Panc1 (cell line): ENCODE results near the gene TMEM201. TPM values are rescaled to one million over a fixed set of nuclear protein-coding genes. Genes with fewer than 3 reads are reported as not detected.

ENCODE experiments used
- ATAC-seq: fragments of 200-7000 bp; cut with Tn5 transposase; 2 replicates; pipeline ENCODE4 v1.9.1; 2020; ENCODE audit warnings: mild to moderate bottlenecking, moderate library complexity
- BruUV-seq: library from RNA; stranded (reverse); fragments of 400-500 nt; replicated peaks from 2 replicates; lab custom pipeline; 2021; lab: Mats Ljungman, UMichigan
- CTCF ChIA-PET: fragments of 300-600 bp; sonication (Branson Sonifier 250); formaldehyde crosslinking; loops from one replicate; lab custom pipeline; 2022; ENCODE audit warnings: antibody characterized with exemption; lab: Charles Lee
- POLR2A ChIA-PET: fragments of 300-600 bp; sonication (Branson Sonifier 250); formaldehyde crosslinking; loops from one replicate; lab custom pipeline; 2022; ENCODE audit warnings: antibody characterized with exemption; lab: Charles Lee
- DNase-seq: peaks from one replicate; pipeline ENCODE4 v3.0.0-alpha.2; 2010; ENCODE audit warnings: low read depth, low spot score
- H3K27ac ChIP-seq: 2 replicates; pipeline ENCODE4 v1.5.1; 2011; ENCODE audit warnings: mild to moderate bottlenecking, low read length, inconsistent platforms
- H3K27me3 ChIP-seq: fragments of 200-500 bp; sonication (Bioruptor generic); 2 replicates; pipeline ENCODE4 v1.6.0; 2014; ENCODE audit warnings: low read length, inconsistent platforms; ENCODE audit not compliant: control insufficient read depth, insufficient read depth
- H3K36me3 ChIP-seq: fragments of 200-500 bp; sonication (Bioruptor generic); 2 replicates; pipeline ENCODE4 v1.5.1; 2014; ENCODE audit warnings: inconsistent platforms, mild to moderate bottlenecking, low read length, moderate library complexity; ENCODE audit not compliant: control insufficient read depth, insufficient read depth
- H3K4me1 ChIP-seq: 2 replicates; pipeline ENCODE4 v1.5.1; 2011; ENCODE audit warnings: inconsistent platforms, mild to moderate bottlenecking, low read length, moderate library complexity; ENCODE audit not compliant: control insufficient read depth, insufficient read depth
- H3K4me3 ChIP-seq, 2 experiments: 2 replicates each; pipeline ENCODE4 v1.5.1; 2011 to 2012; ENCODE audit warnings: low read depth in 2 of 2, low read length in 2 of 2, mild to moderate bottlenecking in 2 of 2, inconsistent platforms in 1 of 2, moderate library complexity in 1 of 2
- H3K9me3 ChIP-seq: fragments of 200-500 bp; sonication (Bioruptor generic); 2 replicates; pipeline ENCODE4 v1.5.1; 2014; ENCODE audit warnings: low read depth, mild to moderate bottlenecking, inconsistent platforms, low read length, moderate library complexity; ENCODE audit not compliant: control insufficient read depth, insufficient read depth
- POLR2AphosphoS5 ChIP-seq: IDR thresholded peaks from 2 replicates; pipeline ENCODE4 v1.6.1; 2012; ENCODE audit warnings: mild to moderate bottlenecking, low read depth, low read length, moderate library complexity
- SIN3A ChIP-seq: IDR thresholded peaks from 2 replicates; pipeline ENCODE4 v1.6.1; 2012; ENCODE audit warnings: low read depth, mild to moderate bottlenecking, low read length, moderate library complexity, borderline replicate concordance; ENCODE audit not compliant: insufficient read depth
- TCF7L2 ChIP-seq: IDR thresholded peaks from 2 replicates; pipeline ENCODE4 v1.6.1; 2011; ENCODE audit warnings: mild to moderate bottlenecking, low read depth, low read length, inconsistent platforms
- in situ Hi-C: cut with HindIII; loops from 2 replicates; pipeline ENCODE4 v1.10.0; 2016; ENCODE audit warnings: low sequenced_read_pairs, low pct_unique_long_range_greater_than_20kb
- intact Hi-C: fragments of 100-400 bp; cut with micrococcal nuclease; formaldehyde crosslinking; loops from one replicate; pipeline ENCODE4 v1.10.0; 2022; ENCODE audit not compliant: unreplicated experiment
- total RNA-seq: library from RNA; stranded (reverse); gene quantifications from one replicate; pipeline ENCODE4 v1.2.1, GENCODE V29; 2021; ENCODE audit not compliant: unreplicated experiment
- TF ChIP-seq, protein P1 (sequence below): fragments of 450-650 bp; IDR thresholded peaks from 2 replicates; pipeline ENCODE4 v1.5.1; 2017; ENCODE audit warnings: mild to moderate bottlenecking
- TF ChIP-seq, protein P2 (sequence below), 2 experiments: IDR thresholded peaks; 2 replicates each; pipeline ENCODE4 v1.6.1; 2011 to 2012; ENCODE audit warnings: low read depth in 2 of 2, control low read depth in 1 of 2, low read length in 1 of 2, mild to moderate bottlenecking in 1 of 2, moderate library complexity in 1 of 2; ENCODE audit not compliant: insufficient read depth in 1 of 2

The TMEM201 gene
- total RNA-seq, 1 experiment from 2014 or later = 26.5 TPM

DNA sequence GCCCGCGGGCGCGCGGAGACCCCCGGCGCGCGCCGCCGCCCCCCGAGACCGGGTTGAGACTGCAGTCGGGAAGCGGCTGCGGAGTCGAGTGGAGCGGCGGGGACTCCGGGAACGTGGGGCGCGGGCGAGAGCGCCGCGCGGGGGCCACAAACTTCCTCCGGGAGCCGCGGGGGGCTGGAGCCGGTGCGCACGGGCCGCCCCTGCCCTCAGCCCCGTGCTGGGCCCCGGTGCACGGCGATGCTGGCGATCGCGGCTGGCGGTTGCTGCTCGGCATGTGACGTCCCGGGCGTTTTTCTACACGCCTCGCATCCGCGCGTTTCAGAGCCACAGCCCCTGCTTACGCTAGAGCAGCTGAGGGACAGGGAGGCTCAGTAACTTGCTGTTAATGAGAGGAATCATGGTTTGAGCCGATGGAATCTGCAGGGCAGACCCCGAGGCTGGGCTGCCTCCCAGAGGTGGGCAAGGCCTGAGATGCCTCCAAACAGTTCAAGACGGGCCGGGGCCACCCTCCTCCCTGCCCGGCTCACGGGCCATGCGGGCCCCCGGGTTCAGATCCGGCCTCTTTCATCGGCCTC, 520 bp downstream of the TMEM201 start:
- BruUV-seq = no TSS peak
- intact Hi-C loops = no loop called here
- peaks cover 5% of the 10 kb centered on the region; the same call in 1 of the 2 replicates for H3K4me1 ChIP-seq
- H3K27ac ChIP-seq = peak overlapping the region; percentile 73
- no peaks in the 10 kb centered on the region for H3K36me3 ChIP-seq
- TF ChIP-seq, protein P1, sequence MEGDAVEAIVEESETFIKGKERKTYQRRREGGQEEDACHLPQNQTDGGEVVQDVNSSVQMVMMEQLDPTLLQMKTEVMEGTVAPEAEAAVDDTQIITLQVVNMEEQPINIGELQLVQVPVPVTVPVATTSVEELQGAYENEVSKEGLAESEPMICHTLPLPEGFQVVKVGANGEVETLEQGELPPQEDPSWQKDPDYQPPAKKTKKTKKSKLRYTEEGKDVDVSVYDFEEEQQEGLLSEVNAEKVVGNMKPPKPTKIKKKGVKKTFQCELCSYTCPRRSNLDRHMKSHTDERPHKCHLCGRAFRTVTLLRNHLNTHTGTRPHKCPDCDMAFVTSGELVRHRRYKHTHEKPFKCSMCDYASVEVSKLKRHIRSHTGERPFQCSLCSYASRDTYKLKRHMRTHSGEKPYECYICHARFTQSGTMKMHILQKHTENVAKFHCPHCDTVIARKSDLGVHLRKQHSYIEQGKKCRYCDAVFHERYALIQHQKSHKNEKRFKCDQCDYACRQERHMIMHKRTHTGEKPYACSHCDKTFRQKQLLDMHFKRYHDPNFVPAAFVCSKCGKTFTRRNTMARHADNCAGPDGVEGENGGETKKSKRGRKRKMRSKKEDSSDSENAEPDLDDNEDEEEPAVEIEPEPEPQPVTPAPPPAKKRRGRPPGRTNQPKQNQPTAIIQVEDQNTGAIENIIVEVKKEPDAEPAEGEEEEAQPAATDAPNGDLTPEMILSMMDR = no peak
- TF ChIP-seq SIN3A (no peak), TCF7L2 (no peak), POLR2AphosphoS5 (no peak)
- TF ChIP-seq, protein P2, sequence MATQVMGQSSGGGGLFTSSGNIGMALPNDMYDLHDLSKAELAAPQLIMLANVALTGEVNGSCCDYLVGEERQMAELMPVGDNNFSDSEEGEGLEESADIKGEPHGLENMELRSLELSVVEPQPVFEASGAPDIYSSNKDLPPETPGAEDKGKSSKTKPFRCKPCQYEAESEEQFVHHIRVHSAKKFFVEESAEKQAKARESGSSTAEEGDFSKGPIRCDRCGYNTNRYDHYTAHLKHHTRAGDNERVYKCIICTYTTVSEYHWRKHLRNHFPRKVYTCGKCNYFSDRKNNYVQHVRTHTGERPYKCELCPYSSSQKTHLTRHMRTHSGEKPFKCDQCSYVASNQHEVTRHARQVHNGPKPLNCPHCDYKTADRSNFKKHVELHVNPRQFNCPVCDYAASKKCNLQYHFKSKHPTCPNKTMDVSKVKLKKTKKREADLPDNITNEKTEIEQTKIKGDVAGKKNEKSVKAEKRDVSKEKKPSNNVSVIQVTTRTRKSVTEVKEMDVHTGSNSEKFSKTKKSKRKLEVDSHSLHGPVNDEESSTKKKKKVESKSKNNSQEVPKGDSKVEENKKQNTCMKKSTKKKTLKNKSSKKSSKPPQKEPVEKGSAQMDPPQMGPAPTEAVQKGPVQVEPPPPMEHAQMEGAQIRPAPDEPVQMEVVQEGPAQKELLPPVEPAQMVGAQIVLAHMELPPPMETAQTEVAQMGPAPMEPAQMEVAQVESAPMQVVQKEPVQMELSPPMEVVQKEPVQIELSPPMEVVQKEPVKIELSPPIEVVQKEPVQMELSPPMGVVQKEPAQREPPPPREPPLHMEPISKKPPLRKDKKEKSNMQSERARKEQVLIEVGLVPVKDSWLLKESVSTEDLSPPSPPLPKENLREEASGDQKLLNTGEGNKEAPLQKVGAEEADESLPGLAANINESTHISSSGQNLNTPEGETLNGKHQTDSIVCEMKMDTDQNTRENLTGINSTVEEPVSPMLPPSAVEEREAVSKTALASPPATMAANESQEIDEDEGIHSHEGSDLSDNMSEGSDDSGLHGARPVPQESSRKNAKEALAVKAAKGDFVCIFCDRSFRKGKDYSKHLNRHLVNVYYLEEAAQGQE (IDR thresholded peaks at IDR 0.05; ENCODE audit: insufficient read depth in 1 of 2, low read depth in 2 of 2, low read length in 1 of 2) = no peak
- in situ Hi-C loops = no loop called here
- ChIA-PET POLR2A (no interaction called here), CTCF (no interaction called here)
- peak overlapping the region; percentile 64 to 77 for H3K4me3 ChIP-seq
- no peak for DNase-seq
- no peaks in the 10 kb centered on the region for H3K27me3 ChIP-seq
- ATAC-seq = peak; percentile 32
- no peaks in the 10 kb centered on the region for H3K9me3 ChIP-seq

DNA sequence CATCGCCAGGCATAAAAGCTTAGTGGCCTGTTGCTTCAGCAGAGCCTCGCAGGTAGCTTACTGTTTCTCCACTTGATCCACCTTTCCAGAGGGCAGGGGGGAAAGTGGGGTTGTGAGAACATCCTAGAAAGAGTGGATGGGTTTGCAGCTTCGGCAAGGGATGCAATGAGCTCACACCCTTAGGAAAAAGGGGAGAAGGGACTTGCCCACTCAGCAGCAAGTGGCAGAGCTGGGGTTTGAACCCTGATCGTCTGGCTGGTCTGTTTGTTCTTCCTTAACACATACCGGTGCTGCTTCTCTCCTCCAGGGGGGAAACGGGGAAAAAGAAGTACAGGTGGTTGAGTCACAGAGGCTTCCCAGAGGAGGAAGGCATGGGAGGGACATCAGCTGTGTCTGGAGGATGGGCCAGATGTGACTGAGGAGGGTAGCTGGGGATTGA, 1.0 kb downstream of the TMEM201 start:
- ATAC-seq (no peak), DNase-seq (no peak)
- TSS peak; percentile 60 for BruUV-seq
- no peaks in the 10 kb centered on the region for H3K27me3 ChIP-seq
- intact Hi-C loops = no loop called here
- ChIA-PET CTCF (interaction anchor here (0.6 kb wide), 1 partner anchor 96 kb away, joined by 3 read pairs; no protein-coding TSS in a partner anchor), POLR2A (interaction anchor here (0.6 kb wide), 1 partner anchor 43 kb away, joined by 6 read pairs; no protein-coding TSS in a partner anchor)
- H3K9me3 ChIP-seq = no peaks in the 10 kb centered on the region
- peak overlapping the region; percentile 64 to 77 for H3K4me3 ChIP-seq
- H3K27ac ChIP-seq = peak overlapping the region; percentile 73
- TF ChIP-seq, protein P1 = no peak
- TF ChIP-seq TCF7L2 (no peak), SIN3A (no peak), POLR2AphosphoS5 (no peak)
- TF ChIP-seq, protein P2 (IDR thresholded peaks at IDR 0.05; ENCODE audit: insufficient read depth in 1 of 2, low read depth in 2 of 2, low read length in 1 of 2) = no peak
- no peaks in the 10 kb centered on the region for H3K36me3 ChIP-seq
- peaks cover 5% of the 10 kb centered on the region; the same call in 1 of the 2 replicates for H3K4me1 ChIP-seq
- in situ Hi-C loops = no loop called here
